ENCODE data around the gene APLNR.

DNA sequence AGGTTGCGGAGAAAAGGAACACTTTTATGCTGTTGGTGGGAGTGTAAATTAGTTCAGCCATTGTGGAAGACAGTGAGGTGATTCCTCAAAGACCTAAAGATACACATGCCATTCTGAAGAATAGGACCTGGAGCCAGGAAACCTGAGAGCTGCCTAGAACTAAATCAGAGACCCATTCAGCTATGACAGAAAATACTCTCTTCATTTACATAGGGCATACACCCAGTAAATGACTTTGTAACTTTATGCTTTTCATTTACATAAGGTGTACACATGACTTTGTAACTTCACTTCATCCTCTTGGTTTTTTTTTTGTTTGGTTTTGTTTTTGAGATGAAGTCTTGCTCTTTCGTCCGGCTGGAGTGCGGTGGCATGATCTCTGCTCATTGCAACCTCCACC is 25.1 kb upstream of the APLNR start:
- TF ChIP-seq, protein P1, sequence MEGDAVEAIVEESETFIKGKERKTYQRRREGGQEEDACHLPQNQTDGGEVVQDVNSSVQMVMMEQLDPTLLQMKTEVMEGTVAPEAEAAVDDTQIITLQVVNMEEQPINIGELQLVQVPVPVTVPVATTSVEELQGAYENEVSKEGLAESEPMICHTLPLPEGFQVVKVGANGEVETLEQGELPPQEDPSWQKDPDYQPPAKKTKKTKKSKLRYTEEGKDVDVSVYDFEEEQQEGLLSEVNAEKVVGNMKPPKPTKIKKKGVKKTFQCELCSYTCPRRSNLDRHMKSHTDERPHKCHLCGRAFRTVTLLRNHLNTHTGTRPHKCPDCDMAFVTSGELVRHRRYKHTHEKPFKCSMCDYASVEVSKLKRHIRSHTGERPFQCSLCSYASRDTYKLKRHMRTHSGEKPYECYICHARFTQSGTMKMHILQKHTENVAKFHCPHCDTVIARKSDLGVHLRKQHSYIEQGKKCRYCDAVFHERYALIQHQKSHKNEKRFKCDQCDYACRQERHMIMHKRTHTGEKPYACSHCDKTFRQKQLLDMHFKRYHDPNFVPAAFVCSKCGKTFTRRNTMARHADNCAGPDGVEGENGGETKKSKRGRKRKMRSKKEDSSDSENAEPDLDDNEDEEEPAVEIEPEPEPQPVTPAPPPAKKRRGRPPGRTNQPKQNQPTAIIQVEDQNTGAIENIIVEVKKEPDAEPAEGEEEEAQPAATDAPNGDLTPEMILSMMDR (IDR thresholded peaks at IDR 0.05 in 2 of 3, conservative IDR thresholded peaks at IDR 0.05 in 1 of 3; ENCODE audit: borderline replicate concordance in 1 of 3, insufficient read depth in 1 of 3, low read depth in 2 of 3, low read length in 2 of 3) = no peak
- TF ChIP-seq EZH2 (IDR thresholded peaks at IDR 0.05) = no peak
- TF ChIP-seq, protein P2, sequence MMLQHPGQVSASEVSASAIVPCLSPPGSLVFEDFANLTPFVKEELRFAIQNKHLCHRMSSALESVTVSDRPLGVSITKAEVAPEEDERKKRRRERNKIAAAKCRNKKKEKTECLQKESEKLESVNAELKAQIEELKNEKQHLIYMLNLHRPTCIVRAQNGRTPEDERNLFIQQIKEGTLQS (IDR thresholded peaks at IDR 0.05) = no peak
- no peak for TF ChIP-seq SP1 (IDR thresholded peaks at IDR 0.05; ENCODE audit: low read depth)
- TF ChIP-seq SRF (IDR thresholded peaks at IDR 0.05; ENCODE audit: low read depth) = no peak
- TF ChIP-seq, protein P3, sequence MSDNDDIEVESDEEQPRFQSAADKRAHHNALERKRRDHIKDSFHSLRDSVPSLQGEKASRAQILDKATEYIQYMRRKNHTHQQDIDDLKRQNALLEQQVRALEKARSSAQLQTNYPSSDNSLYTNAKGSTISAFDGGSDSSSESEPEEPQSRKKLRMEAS (IDR thresholded peaks at IDR 0.05) = no peak
- no peak for TF ChIP-seq POLR2AphosphoS5 (IDR thresholded peaks at IDR 0.05; ENCODE audit: low read depth, low read length)
- no peak for TF ChIP-seq POLR2A (IDR thresholded peaks at IDR 0.05; ENCODE audit: borderline replicate concordance, extremely low read depth, insufficient read depth, insufficient read length)
- TF ChIP-seq, protein P4, sequence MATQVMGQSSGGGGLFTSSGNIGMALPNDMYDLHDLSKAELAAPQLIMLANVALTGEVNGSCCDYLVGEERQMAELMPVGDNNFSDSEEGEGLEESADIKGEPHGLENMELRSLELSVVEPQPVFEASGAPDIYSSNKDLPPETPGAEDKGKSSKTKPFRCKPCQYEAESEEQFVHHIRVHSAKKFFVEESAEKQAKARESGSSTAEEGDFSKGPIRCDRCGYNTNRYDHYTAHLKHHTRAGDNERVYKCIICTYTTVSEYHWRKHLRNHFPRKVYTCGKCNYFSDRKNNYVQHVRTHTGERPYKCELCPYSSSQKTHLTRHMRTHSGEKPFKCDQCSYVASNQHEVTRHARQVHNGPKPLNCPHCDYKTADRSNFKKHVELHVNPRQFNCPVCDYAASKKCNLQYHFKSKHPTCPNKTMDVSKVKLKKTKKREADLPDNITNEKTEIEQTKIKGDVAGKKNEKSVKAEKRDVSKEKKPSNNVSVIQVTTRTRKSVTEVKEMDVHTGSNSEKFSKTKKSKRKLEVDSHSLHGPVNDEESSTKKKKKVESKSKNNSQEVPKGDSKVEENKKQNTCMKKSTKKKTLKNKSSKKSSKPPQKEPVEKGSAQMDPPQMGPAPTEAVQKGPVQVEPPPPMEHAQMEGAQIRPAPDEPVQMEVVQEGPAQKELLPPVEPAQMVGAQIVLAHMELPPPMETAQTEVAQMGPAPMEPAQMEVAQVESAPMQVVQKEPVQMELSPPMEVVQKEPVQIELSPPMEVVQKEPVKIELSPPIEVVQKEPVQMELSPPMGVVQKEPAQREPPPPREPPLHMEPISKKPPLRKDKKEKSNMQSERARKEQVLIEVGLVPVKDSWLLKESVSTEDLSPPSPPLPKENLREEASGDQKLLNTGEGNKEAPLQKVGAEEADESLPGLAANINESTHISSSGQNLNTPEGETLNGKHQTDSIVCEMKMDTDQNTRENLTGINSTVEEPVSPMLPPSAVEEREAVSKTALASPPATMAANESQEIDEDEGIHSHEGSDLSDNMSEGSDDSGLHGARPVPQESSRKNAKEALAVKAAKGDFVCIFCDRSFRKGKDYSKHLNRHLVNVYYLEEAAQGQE (IDR thresholded peaks at IDR 0.05; ENCODE audit: low read depth) = no peak
- TF ChIP-seq ZFX (IDR thresholded peaks at IDR 0.05) = no peak
- TF ChIP-seq SIN3A (IDR thresholded peaks at IDR 0.05; ENCODE audit: low read depth) = no peak

Measured in HCT116 (cell line).